HG02798 (cell line): Measurements from ENCODE around the gene ELANE.
"Not testable (repeated sequence)": the region's sequence is repeated elsewhere in the genome, so short reads cannot be mapped to it uniquely, and the experiment has no call there.

Experiments used
- ATAC-seq: cut with Tn5 transposase; IDR thresholded peaks from one replicate; pipeline ENCODE4 v1.9.1; 2021; ENCODE audit warnings: mild to moderate bottlenecking; ENCODE audit not compliant: unreplicated experiment, poor library complexity

Gene ELANE

GRCh38 chr19:835210-835810, 16.8 kb upstream of the ELANE start:
- no peak for ATAC-seq

- no peak for ATAC-seq
Measured at GRCh38 chr19:840519-841206, 11.4 kb upstream of the ELANE start, which contains the start of gene PRTN3. Gene PRTN3 (plus strand): TSS chr19:840999. CDS start chr19:841009, 10 bp downstream.

- ATAC-seq = not testable (repeated sequence)
Measured at GRCh38 chr19:842802-843179, 9.3 kb upstream of the ELANE start.

GRCh38 chr19:843180-843835, 8.8 kb upstream of the ELANE start:
- ATAC-seq = no peak

GRCh38 chr19:843836-844545, 8.1 kb upstream of the ELANE start:
- no peak for ATAC-seq

GRCh38 chr19:844546-844971, 7.5 kb upstream of the ELANE start:
- ATAC-seq = no peak

GRCh38 chr19:845707-846521, 6.2 kb upstream of the ELANE start:
- no peak for ATAC-seq

- ATAC-seq = no peak
Measured at GRCh38 chr19:848386-848921, 3.6 kb upstream of the ELANE start.

- not testable (repeated sequence) for ATAC-seq
Measured at GRCh38 chr19:849195-849594, 2.9 kb upstream of the ELANE start.

- no peak for ATAC-seq
Measured at GRCh38 chr19:850221-850978, 1.7 kb upstream of the ELANE start.

- no peak for ATAC-seq
Measured at GRCh38 chr19:850979-851335, 1.1 kb upstream of the ELANE start.

GRCh38 chr19:853014-853585, 997 bp downstream of the ELANE start:
- no peak for ATAC-seq

GRCh38 chr19:853614-854220, 1.6 kb downstream of the ELANE start:
- not testable (repeated sequence) for ATAC-seq

- ATAC-seq = no peak
Measured at GRCh38 chr19:854549-854948, 2.4 kb downstream of the ELANE start.

GRCh38 chr19:855142-855541, 3.0 kb downstream of the ELANE start:
- no peak for ATAC-seq

GRCh38 chr19:855566-856120, 3.5 kb downstream of the ELANE start:
- no peak for ATAC-seq

- ATAC-seq = no peak
Measured at GRCh38 chr19:858284-858683, 6.2 kb downstream of the ELANE start.
